H9 (cell line): ENCODE data around the gene KRTAP4-5. TPM values are rescaled to one million over a fixed set of nuclear protein-coding genes. Genes with fewer than 3 reads are reported as not detected.
A peak's percentile ranks its signal among the peaks of the same experiment; 100 is the strongest.
"Not testable (repeated sequence)": the region's sequence is repeated elsewhere in the genome, so short reads cannot be mapped to it uniquely, and the experiment has no call there.

Source experiments
- DNase-seq: peaks from one replicate; pipeline ENCODE4 v3.0.0-alpha.2; 2017
- H2AFZ ChIP-seq: one replicate; pipeline ENCODE4 v1.6.1; 2013; ENCODE audit warnings: mild to moderate bottlenecking, low read length, control low read depth, moderate library complexity
- H2AK5ac ChIP-seq: 2 replicates; pipeline ENCODE4 v1.6.1; 2013; ENCODE audit warnings: low read length, control low read depth, mixed read lengths; ENCODE audit not compliant: insufficient read length
- H2BK120ac ChIP-seq: one replicate; pipeline ENCODE4 v1.6.1; 2013; ENCODE audit warnings: low read depth, mild to moderate bottlenecking, low read length, control low read depth, inconsistent platforms; ENCODE audit not compliant: poor library complexity, severe bottlenecking
- H2BK12ac ChIP-seq: 2 replicates; pipeline ENCODE4 v1.6.1; 2013; ENCODE audit warnings: low read length, control low read depth, mixed read lengths, low read depth; ENCODE audit not compliant: insufficient read length
- H2BK15ac ChIP-seq: 2 replicates; pipeline ENCODE4 v1.6.1; 2013; ENCODE audit warnings: low read depth, low read length, control low read depth
- H2BK20ac ChIP-seq: one replicate; pipeline ENCODE4 v1.6.1; 2013; ENCODE audit warnings: low read depth, mild to moderate bottlenecking, low read length, control low read depth, inconsistent platforms; ENCODE audit not compliant: poor library complexity, severe bottlenecking
- H2BK5ac ChIP-seq: 2 replicates; pipeline ENCODE4 v1.6.1; 2013; ENCODE audit warnings: low read length, control low read depth, mixed read lengths; ENCODE audit not compliant: insufficient read length
- H3K14ac ChIP-seq: 2 replicates; pipeline ENCODE4 v1.6.1; 2013; ENCODE audit warnings: low read length, control low read depth; ENCODE audit not compliant: insufficient read depth
- H3K18ac ChIP-seq: 2 replicates; pipeline ENCODE4 v1.6.1; 2013; ENCODE audit warnings: low read depth, mild to moderate bottlenecking, mixed read lengths, low read length, control low read depth; ENCODE audit not compliant: insufficient read length
- H3K23ac ChIP-seq: 2 replicates; pipeline ENCODE4 v1.6.1; 2013; ENCODE audit warnings: low read length, control low read depth, mixed read lengths, low read depth; ENCODE audit not compliant: insufficient read length
- H3K23me2 ChIP-seq: 2 replicates; pipeline ENCODE4 v1.6.1; 2013; ENCODE audit warnings: low read depth, mild to moderate bottlenecking, mixed read lengths, low read length, control low read depth; ENCODE audit not compliant: insufficient read length, poor library complexity, severe bottlenecking
- H3K27ac ChIP-seq: 2 replicates; pipeline ENCODE4 v1.5.1; 2013; ENCODE audit warnings: low read length, control low read depth, mixed read lengths, low read depth; ENCODE audit not compliant: insufficient read length
- H3K27me3 ChIP-seq: 2 replicates; pipeline ENCODE4 v1.6.1; 2013; ENCODE audit warnings: low read length, control low read depth, inconsistent platforms; ENCODE audit not compliant: insufficient read depth
- H3K4ac ChIP-seq: 2 replicates; pipeline ENCODE4 v1.6.1; 2013; ENCODE audit warnings: low read depth, mild to moderate bottlenecking, control low read depth, inconsistent platforms, low read length, moderate library complexity
- H3K4me1 ChIP-seq: 2 replicates; pipeline ENCODE4 v1.6.1; 2013; ENCODE audit warnings: low read length, control low read depth, inconsistent platforms; ENCODE audit not compliant: insufficient read depth
- H3K4me2 ChIP-seq: 2 replicates; pipeline ENCODE4 v1.6.1; 2013; ENCODE audit warnings: low read length, control low read depth, mixed read lengths; ENCODE audit not compliant: insufficient read length, insufficient read depth
- H3K56ac ChIP-seq: 2 replicates; pipeline ENCODE4 v1.6.1; 2013; ENCODE audit warnings: low read depth, mild to moderate bottlenecking, mixed read lengths, low read length, control low read depth; ENCODE audit not compliant: insufficient read length
- H3K79me1 ChIP-seq: 2 replicates; pipeline ENCODE4 v1.6.1; 2013; ENCODE audit warnings: low read depth, mild to moderate bottlenecking, moderate library complexity, low read length, control low read depth, inconsistent platforms; ENCODE audit not compliant: insufficient read depth, poor library complexity, severe bottlenecking
- H3K79me2 ChIP-seq: 2 replicates; pipeline ENCODE4 v1.6.1; 2013; ENCODE audit warnings: low read length, control low read depth, inconsistent platforms; ENCODE audit not compliant: insufficient read depth
- H3K9ac ChIP-seq: 2 replicates; pipeline ENCODE4 v1.6.1; 2013; ENCODE audit warnings: low read length, control low read depth, mixed read lengths; ENCODE audit not compliant: insufficient read length; ENCODE audit errors: extremely low read depth
- H3K9me3 ChIP-seq: one replicate; pipeline ENCODE4 v1.6.1; 2013; ENCODE audit warnings: low read depth, low read length, inconsistent platforms; ENCODE audit not compliant: control insufficient read depth
- H3T11ph ChIP-seq: one replicate; pipeline ENCODE4 v1.6.1; 2013; ENCODE audit warnings: mild to moderate bottlenecking, low read length, control low read depth, inconsistent platforms
- H4K20me1 ChIP-seq: one replicate; pipeline ENCODE4 v1.6.1; 2013; ENCODE audit not compliant: control insufficient read depth, insufficient read length, insufficient read depth
- H4K5ac ChIP-seq: 2 replicates; pipeline ENCODE4 v1.6.1; 2013; ENCODE audit warnings: low read depth, mild to moderate bottlenecking, mixed read lengths, low read length, control low read depth; ENCODE audit not compliant: insufficient read length
- H4K8ac ChIP-seq: replicated peaks from 2 replicates; pipeline ENCODE4 v1.6.1; 2013; ENCODE audit warnings: low read length, control low read depth, mixed read lengths, low read depth; ENCODE audit not compliant: insufficient read length
- H4K91ac ChIP-seq: 2 replicates; pipeline ENCODE4 v1.6.1; 2013; ENCODE audit warnings: low read depth, mild to moderate bottlenecking, moderate library complexity, mixed read lengths, low read length, control low read depth; ENCODE audit not compliant: insufficient read length
- H3K27ac Mint-ChIP-seq, 3 experiments: 2 replicates in 2 of 3; 3 replicates in 1 of 3; pipeline ENCODE4 v1.8.0; 2020 to 2021; ENCODE audit warnings: mixed read lengths in 3 of 3, mild to moderate bottlenecking in 1 of 3, moderate library complexity in 1 of 3
- H3K27me3 Mint-ChIP-seq: 2 replicates; pipeline ENCODE4 v1.8.0; 2021; ENCODE audit warnings: low read depth, mild to moderate bottlenecking, moderate library complexity, mixed read lengths
- H3K36me3 Mint-ChIP-seq, 3 experiments: 2 replicates in 2 of 3; 3 replicates in 1 of 3; pipeline ENCODE4 v1.8.0; 2020 to 2021; ENCODE audit warnings: low read depth in 3 of 3, mixed read lengths in 3 of 3; ENCODE audit not compliant: insufficient read depth in 1 of 3
- H3K4me1 Mint-ChIP-seq, 2 experiments: 2 replicates each; pipeline ENCODE4 v1.8.0; 2020; ENCODE audit warnings: mixed read lengths in 2 of 2
- H3K4me3 Mint-ChIP-seq, 2 experiments: 2 replicates in 1 of 2; 3 replicates in 1 of 2; pipeline ENCODE4 v1.8.0; 2020 to 2021; ENCODE audit warnings: mild to moderate bottlenecking in 2 of 2, mixed read lengths in 2 of 2, moderate library complexity in 1 of 2
- H3K9me3 Mint-ChIP-seq, 2 experiments: 2 replicates in 1 of 2; 3 replicates in 1 of 2; pipeline ENCODE4 v1.8.0; 2020; ENCODE audit warnings: mild to moderate bottlenecking in 2 of 2, mixed read lengths in 2 of 2, moderate library complexity in 1 of 2
- WGBS: extraction: QIAGEN DNeasy Blood & Tissue Kit; methylation state at CpG from one replicate; pipeline ENCODE4 v1.1.7; 2013; ENCODE audit warnings: missing lambda C conversion rate, low lambda C conversion rate, mixed read lengths; ENCODE audit not compliant: insufficient read length; ENCODE audit errors: extremely low coverage; 5-methylcytosine and 5-hydroxymethylcytosine counted together
- total RNA-seq: library from RNA; stranded (reverse); gene quantifications from 2 replicates; pipeline ENCODE4 v1.2.1, GENCODE V29; 2021
- TF ChIP-seq, protein P1 (sequence below): fragments of 200-600 bp; sonication (generic); conservative IDR thresholded peaks from 3 replicates; pipeline ENCODE4 v1.8.0; 2021; ENCODE audit warnings: antibody characterized with exemption, mild to moderate bottlenecking

Gene KRTAP4-5
- total RNA-seq, 1 experiment from 2014 or later = not detected

DNA sequence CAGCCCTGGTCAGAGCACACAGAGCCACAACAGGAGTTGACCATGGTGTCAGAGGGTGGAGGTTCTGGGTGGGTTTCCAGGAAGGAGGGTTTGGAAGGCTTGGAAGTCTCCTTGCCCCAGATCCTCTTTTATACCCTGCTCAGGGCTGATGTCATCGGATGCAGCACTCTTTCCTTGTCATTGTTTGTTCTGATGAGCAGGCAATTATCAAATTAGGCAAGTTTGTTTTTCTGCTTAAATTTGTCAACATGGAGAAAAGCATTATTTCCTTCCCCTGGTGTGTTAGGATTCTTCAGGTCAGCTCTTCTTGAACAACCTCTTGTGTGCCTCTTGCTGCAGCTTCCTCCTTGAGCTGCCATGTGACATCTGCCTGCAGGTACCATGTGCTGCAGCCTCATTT, 11.0 kb upstream of the KRTAP4-5 start, which contains the start of gene KRTAP4-4:
Gene KRTAP4-4, minus strand, starts transcription at position 101 of the 400 bp plus-strand sequence. Its CDS starts 57 bp downstream, at position 44.
- no peak within 1 kb of the TSS for H3K9ac ChIP-seq
- H3K56ac ChIP-seq = no peak within 1 kb of the TSS
- no peak within 1 kb of the TSS for H3K27ac ChIP-seq
- H2BK15ac ChIP-seq = no peak within 1 kb of the TSS
- no peak within 1 kb of the TSS for H4K91ac ChIP-seq
- H3T11ph ChIP-seq = no peak within 1 kb of the TSS
- WGBS = no CpG with 5 or more reads among the region's 1 CpG
- no peaks in the 10 kb centered on the region for H3K9me3 ChIP-seq
- H2BK12ac ChIP-seq = no peak within 1 kb of the TSS
- no peaks in the 10 kb centered on the region for H3K23me2 ChIP-seq
- H3K4me2 ChIP-seq = no peak within 1 kb of the TSS
- no peaks in the 10 kb centered on the region for H3K9me3 Mint-ChIP-seq
- no peak within 1 kb of the TSS for H3K4me3 Mint-ChIP-seq
- no peaks in the 10 kb centered on the region for H3K27me3 ChIP-seq
- TF ChIP-seq, protein P1, sequence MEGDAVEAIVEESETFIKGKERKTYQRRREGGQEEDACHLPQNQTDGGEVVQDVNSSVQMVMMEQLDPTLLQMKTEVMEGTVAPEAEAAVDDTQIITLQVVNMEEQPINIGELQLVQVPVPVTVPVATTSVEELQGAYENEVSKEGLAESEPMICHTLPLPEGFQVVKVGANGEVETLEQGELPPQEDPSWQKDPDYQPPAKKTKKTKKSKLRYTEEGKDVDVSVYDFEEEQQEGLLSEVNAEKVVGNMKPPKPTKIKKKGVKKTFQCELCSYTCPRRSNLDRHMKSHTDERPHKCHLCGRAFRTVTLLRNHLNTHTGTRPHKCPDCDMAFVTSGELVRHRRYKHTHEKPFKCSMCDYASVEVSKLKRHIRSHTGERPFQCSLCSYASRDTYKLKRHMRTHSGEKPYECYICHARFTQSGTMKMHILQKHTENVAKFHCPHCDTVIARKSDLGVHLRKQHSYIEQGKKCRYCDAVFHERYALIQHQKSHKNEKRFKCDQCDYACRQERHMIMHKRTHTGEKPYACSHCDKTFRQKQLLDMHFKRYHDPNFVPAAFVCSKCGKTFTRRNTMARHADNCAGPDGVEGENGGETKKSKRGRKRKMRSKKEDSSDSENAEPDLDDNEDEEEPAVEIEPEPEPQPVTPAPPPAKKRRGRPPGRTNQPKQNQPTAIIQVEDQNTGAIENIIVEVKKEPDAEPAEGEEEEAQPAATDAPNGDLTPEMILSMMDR = no peak
- no peaks in the 10 kb centered on the region for H3K79me2 ChIP-seq
- H4K20me1 ChIP-seq = no peaks in the 10 kb centered on the region
- no peak within 1 kb of the TSS for H3K4ac ChIP-seq
- no peaks in the 10 kb centered on the region for H3K79me1 ChIP-seq
- no peaks in the 10 kb centered on the region for H3K27me3 Mint-ChIP-seq
- H3K4me1 Mint-ChIP-seq = peaks cover 0 to 3% of the 10 kb centered on the region in 2 experiments; a peak in 1 of 4 replicates
- no peaks in the 10 kb centered on the region for H3K36me3 Mint-ChIP-seq
- no peak for DNase-seq
- H3K23ac ChIP-seq = no peak within 1 kb of the TSS
- no peak within 1 kb of the TSS for H3K14ac ChIP-seq
- no peak within 1 kb of the TSS for H2AK5ac ChIP-seq
- no peak within 1 kb of the TSS for H2BK20ac ChIP-seq
- no peak within 1 kb of the TSS for H2BK5ac ChIP-seq
- no peak within 1 kb of the TSS; a peak in 1 of 7 replicates for H3K27ac Mint-ChIP-seq
- H3K18ac ChIP-seq = peak within 1 kb of the TSS; percentile 24
- no peak within 1 kb of the TSS for H4K8ac ChIP-seq
- H4K5ac ChIP-seq = no peak within 1 kb of the TSS
- H2AFZ ChIP-seq = no peak within 1 kb of the TSS
- no peaks in the 10 kb centered on the region for H3K4me1 ChIP-seq
- no peak within 1 kb of the TSS for H2BK120ac ChIP-seq

DNA sequence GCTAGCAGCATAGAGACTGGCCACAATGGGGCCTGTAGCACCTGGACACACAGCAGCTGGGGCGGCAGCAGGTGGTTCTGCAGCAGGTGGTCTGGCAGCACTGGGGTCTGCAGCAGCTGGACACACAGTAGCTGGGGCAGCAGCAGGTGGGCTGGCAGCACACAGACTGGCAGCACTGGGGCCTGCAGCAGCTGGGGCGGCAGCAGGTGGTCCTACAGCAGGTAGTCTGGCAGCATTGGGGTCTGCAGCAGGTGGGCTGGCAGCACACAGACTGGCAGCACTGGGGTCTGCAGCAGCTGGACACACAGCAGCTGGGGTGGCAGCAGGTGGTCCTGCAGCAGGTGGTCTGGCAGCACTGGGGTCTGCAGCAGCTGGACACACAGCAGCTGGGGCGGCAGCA, 10.6 kb upstream of the KRTAP4-5 start:
- H2BK12ac ChIP-seq, H3K27me3 Mint-ChIP-seq, H3K9ac ChIP-seq, H4K20me1 ChIP-seq, H3K9me3 ChIP-seq, H3K23ac ChIP-seq, H3K36me3 Mint-ChIP-seq, H3K4me3 Mint-ChIP-seq, H3K18ac ChIP-seq, H2BK20ac ChIP-seq, H3K23me2 ChIP-seq, DNase-seq, H3K4me2 ChIP-seq, H3K79me1 ChIP-seq, H4K91ac ChIP-seq, H3K4ac ChIP-seq, H3K27me3 ChIP-seq, H2AFZ ChIP-seq, H3T11ph ChIP-seq, H3K9me3 Mint-ChIP-seq, H3K27ac ChIP-seq, H2AK5ac ChIP-seq, H2BK15ac ChIP-seq, H3K56ac ChIP-seq, H4K8ac ChIP-seq, H3K14ac ChIP-seq, H2BK120ac ChIP-seq, H2BK5ac ChIP-seq, H4K5ac ChIP-seq, H3K4me1 Mint-ChIP-seq, H3K27ac Mint-ChIP-seq, H3K79me2 ChIP-seq, H3K4me1 ChIP-seq: not testable (repeated sequence)
- WGBS = no CpG with 5 or more reads among the region's 3 CpGs
